PC-3 (cell line): ENCODE data around the gene RNF34. TPM values are rescaled to one million over a fixed set of nuclear protein-coding genes. Genes with fewer than 3 reads are reported as not detected.
A peak's percentile ranks its signal among the peaks of the same experiment; 100 is the strongest.
"Not testable (repeated sequence)": the region's sequence is repeated elsewhere in the genome, so short reads cannot be mapped to it uniquely, and the experiment has no call there.

Source experiments
- ATAC-seq: fragments of 200-7000 bp; cut with Tn5 transposase; 2 replicates; pipeline ENCODE4 v1.9.1; 2020; ENCODE audit warnings: mild to moderate bottlenecking, moderate library complexity
- BruUV-seq: library from RNA; stranded (reverse); fragments of 400-500 nt; replicated peaks from 2 replicates; lab custom pipeline; 2021; lab: Mats Ljungman, UMichigan
- CTCF ChIA-PET: fragments of 300-600 bp; sonication (Branson Sonifier 250); formaldehyde crosslinking; loops from one replicate; lab custom pipeline; 2022; ENCODE audit warnings: antibody characterized with exemption; lab: Charles Lee
- POLR2A ChIA-PET: fragments of 300-600 bp; sonication (Branson Sonifier 250); formaldehyde crosslinking; loops from one replicate; lab custom pipeline; 2022; ENCODE audit warnings: antibody characterized with exemption; ENCODE audit not compliant: unreplicated experiment; lab: Charles Lee
- DNase-seq: peaks from one replicate; pipeline ENCODE4 v3.0.0-alpha.2; 2015
- H2AFZ ChIP-seq: fragments of 300-600 bp; sonication (generic); 2 replicates; pipeline ENCODE4 v1.6.0; 2016; ENCODE audit warnings: antibody characterized with exemption, low read length
- H3F3A ChIP-seq: fragments of 300-600 bp; sonication (generic); one replicate; pipeline ENCODE4 v1.6.0; 2017; ENCODE audit warnings: antibody characterized with exemption, low read length, control low read depth, mild to moderate bottlenecking; ENCODE audit not compliant: unreplicated experiment
- H3K27ac ChIP-seq: fragments of 300-600 bp; sonication (generic); 2 replicates; pipeline ENCODE4 v1.5.1; 2016; ENCODE audit warnings: mild to moderate bottlenecking, low read length
- H3K27me3 ChIP-seq: fragments of 300-600 bp; sonication (generic); 2 replicates; pipeline ENCODE4 v1.6.1; 2016; ENCODE audit warnings: low read length, mixed read lengths
- H3K36me3 ChIP-seq: fragments of 300-600 bp; sonication (generic); 2 replicates; pipeline ENCODE4 v1.6.1; 2016; ENCODE audit warnings: low read depth, mixed run types, low read length, mixed read lengths
- H3K4me1 ChIP-seq: fragments of 300-600 bp; sonication (generic); 2 replicates; pipeline ENCODE4 v1.5.1; 2016; ENCODE audit warnings: low read length; ENCODE audit not compliant: insufficient read depth
- H3K4me2 ChIP-seq: fragments of 300-600 bp; sonication (generic); 2 replicates; pipeline ENCODE4 v1.6.0; 2016; ENCODE audit warnings: low read length
- H3K4me3 ChIP-seq: fragments of 300-600 bp; sonication (generic); 2 replicates; pipeline ENCODE4 v1.5.1; 2016; ENCODE audit warnings: mild to moderate bottlenecking, low read length, mixed read lengths
- H3K79me2 ChIP-seq: fragments of 300-600 bp; sonication (generic); 2 replicates; pipeline ENCODE4 v1.6.1; 2017; ENCODE audit warnings: low read length, mixed read lengths
- H3K9ac ChIP-seq: fragments of 300-600 bp; sonication (generic); 2 replicates; pipeline ENCODE4 v1.6.0; 2016; ENCODE audit warnings: mild to moderate bottlenecking, low read length
- H3K9me2 ChIP-seq: fragments of 300-600 bp; sonication (generic); replicated peaks from 2 replicates; pipeline ENCODE4 v1.6.1; 2016; ENCODE audit warnings: mixed run types, low read length, mixed read lengths
- H3K9me3 ChIP-seq: fragments of 300-600 bp; sonication (generic); 2 replicates; pipeline ENCODE4 v1.6.1; 2016; ENCODE audit warnings: low read length, mixed read lengths
- H4K20me1 ChIP-seq: fragments of 300-600 bp; sonication (generic); 2 replicates; pipeline ENCODE4 v1.6.1; 2016; ENCODE audit warnings: low read length, mixed read lengths
- CTCF ChIP-seq: fragments of 300-600 bp; sonication (generic); conservative IDR thresholded peaks from 2 replicates; pipeline ENCODE4 v1.5.1; 2017; ENCODE audit warnings: antibody characterized with exemption, low read depth, mild to moderate bottlenecking, low read length
- EZH2 ChIP-seq: fragments of 300-600 bp; sonication (generic); IDR thresholded peaks from one replicate; pipeline ENCODE4 v1.6.1; 2017; ENCODE audit warnings: antibody characterized with exemption, mild to moderate bottlenecking, low read length; ENCODE audit not compliant: unreplicated experiment
- EZH2phosphoT487 ChIP-seq: fragments of 300-600 bp; sonication (generic); IDR thresholded peaks from 2 replicates; pipeline ENCODE4 v1.6.1; 2018; ENCODE audit warnings: mild to moderate bottlenecking, antibody characterized with exemption, low read length, borderline replicate concordance
- intact Hi-C: fragments of 100-400 bp; cut with micrococcal nuclease; formaldehyde crosslinking; loops from 2 replicates; pipeline ENCODE4 v1.9.0; 2023
- total RNA-seq: library from RNA; depleted of rRNA; stranded (reverse); fragments of >200 nt; gene quantifications from 2 replicates; pipeline ENCODE4 v1.2.3, GENCODE V29; 2014

RNF34 gene
- total RNA-seq, 1 experiment from 2014 or later, result 88.2 TPM

- TF ChIP-seq CTCF, result peak; percentile 53
- no peak for TF ChIP-seq EZH2
- Histone ChIP-seq H3K9ac (no peak overlapping the region), H3K9me3 (no peaks in the 10 kb centered on the region), H3F3A (no peaks in the 10 kb centered on the region), H3K27ac (no peak overlapping the region), H3K4me1 (peaks cover 6% of the 10 kb centered on the region), H3K36me3 (no peaks in the 10 kb centered on the region), H3K27me3 (no peaks in the 10 kb centered on the region), H3K4me2 (no peak overlapping the region), H3K4me3 (no peak overlapping the region), H2AFZ (no peak overlapping the region), H4K20me1 (no peaks in the 10 kb centered on the region), H3K79me2 (no peaks in the 10 kb centered on the region), H3K9me2 (no peaks in the 10 kb centered on the region)
- intact Hi-C loops, result no loop called here
- CTCF ChIA-PET, result no interaction called here
- BruUV-seq, result no TSS peak
- POLR2A ChIA-PET, result no interaction called here
- no peak for DNase-seq
- ATAC-seq, result no peak
Observed at GRCh38 chr12:121383601-121384021, 16.3 kb upstream of the RNF34 start.

DNA sequence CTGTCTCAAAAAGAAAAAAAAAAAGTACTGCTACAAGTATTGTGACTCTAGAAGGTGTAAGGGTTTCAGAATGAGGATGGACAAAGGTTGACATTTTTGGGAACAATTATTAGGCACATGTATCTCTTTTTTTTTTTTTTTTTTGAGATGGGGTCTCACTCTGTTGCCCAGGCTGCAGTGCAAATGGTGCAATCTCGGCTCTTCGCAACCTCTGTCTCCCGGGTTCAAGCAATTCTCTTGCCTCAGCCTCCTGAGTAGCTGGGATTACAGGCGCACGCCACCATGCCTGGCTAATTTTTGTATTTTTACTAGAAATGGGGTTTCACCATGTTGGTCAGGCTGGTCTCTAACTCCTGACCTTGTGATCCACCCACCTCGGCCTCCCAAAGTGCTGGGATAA lies 15.0 kb upstream of the RNF34 start:
- H4K20me1 ChIP-seq, H3K27ac ChIP-seq, DNase-seq, H3K27me3 ChIP-seq, ATAC-seq, H3F3A ChIP-seq, H3K9me3 ChIP-seq, CTCF ChIA-PET, H3K9ac ChIP-seq, H3K4me2 ChIP-seq, H3K4me3 ChIP-seq, H3K36me3 ChIP-seq, H3K9me2 ChIP-seq, BruUV-seq, H3K79me2 ChIP-seq, H3K4me1 ChIP-seq, POLR2A ChIA-PET, H2AFZ ChIP-seq, intact Hi-C loops: not testable (repeated sequence)

DNA sequence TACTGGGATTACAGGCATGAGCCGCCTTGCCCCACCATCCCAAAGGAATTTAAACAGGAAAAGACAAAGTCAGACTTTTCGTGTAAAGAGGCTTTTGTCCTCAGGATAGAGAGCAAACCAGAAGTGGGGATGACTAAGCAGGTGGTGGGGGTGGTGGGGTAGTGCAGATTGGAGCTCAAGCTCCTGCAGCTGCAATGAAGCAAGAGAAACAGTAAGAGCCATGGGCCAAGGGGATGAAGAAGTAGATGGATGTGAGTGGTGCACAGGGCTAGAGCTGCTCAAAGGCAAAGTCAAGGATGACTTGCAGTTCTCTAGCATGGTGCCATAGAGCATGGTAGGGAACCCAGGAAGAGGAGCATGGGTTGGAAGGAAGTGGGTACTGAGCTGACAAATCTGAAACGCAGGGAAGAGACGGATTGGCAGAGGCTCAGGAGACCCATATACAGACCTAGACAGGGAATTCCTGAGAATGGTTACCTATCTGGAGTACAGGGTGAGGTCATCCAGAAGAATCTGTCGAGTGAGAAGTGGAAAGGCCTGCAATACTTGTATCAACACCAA lies 11.4 kb upstream of the RNF34 start:
- no peak overlapping the region for H3K9ac ChIP-seq
- POLR2A ChIA-PET, result no interaction called here
- H4K20me1 ChIP-seq, result no peaks in the 10 kb centered on the region
- no peaks in the 10 kb centered on the region for H3K27me3 ChIP-seq
- peaks cover 10% of the 10 kb centered on the region for H3K4me1 ChIP-seq
- ATAC-seq (peak; percentile 89), DNase-seq (peak; percentile 79)
- CTCF ChIA-PET, result no interaction called here
- H3K79me2 ChIP-seq, result no peaks in the 10 kb centered on the region
- no peaks in the 10 kb centered on the region for H3K9me2 ChIP-seq
- peak overlapping the region; percentile 15 for H3K4me2 ChIP-seq
- no TSS peak for BruUV-seq
- H3K36me3 ChIP-seq, result no peaks in the 10 kb centered on the region
- no peaks in the 10 kb centered on the region for H3F3A ChIP-seq
- TF ChIP-seq EZH2 (no peak), CTCF (no peak), EZH2phosphoT487 (no peak)
- H3K4me3 ChIP-seq, result no peak overlapping the region
- intact Hi-C loops, result no loop called here
- H2AFZ ChIP-seq, result peak overlapping the region; percentile 39
- H3K9me3 ChIP-seq, result no peaks in the 10 kb centered on the region
- peak overlapping the region; percentile 31 for H3K27ac ChIP-seq
